Subcutaneous adipose tissue (tissue), 4 donors: ENCODE measurements around the gene GNB1L. TPM values are rescaled to one million over a fixed set of nuclear protein-coding genes. Genes with fewer than 3 reads are reported as not detected.

Experiments used
- CTCF ChIP-seq: fragments of 450-650 bp; IDR thresholded peaks from one replicate; pipeline ENCODE4 v1.5.1; 2016; ENCODE audit warnings: low read depth, mild to moderate bottlenecking, control low read depth, antibody characterized with exemption, moderate library complexity
- total RNA-seq, 4 donors: library from RNA; depleted of rRNA; stranded (reverse); fragments of >200 nt; gene quantifications; one replicate each; pipeline ENCODE4 v1.1.0, GENCODE V29; 2016

Gene GNB1L
- total RNA-seq, 4 donors from 2014 or later = 1.8 to 4.9 (median 3.9) TPM

- no peak for TF ChIP-seq CTCF
These were observed 56.5 kb downstream of the GNB1L start for GRCh38 chr22:19798003-19798665.

- TF ChIP-seq CTCF = no peak
These were observed 57.3 kb downstream of the GNB1L start for GRCh38 chr22:19797086-19798002.

GRCh38 chr22:19796160-19796559 is 58.5 kb downstream of the GNB1L start:
- no peak for TF ChIP-seq CTCF

- no peak for TF ChIP-seq CTCF
These were observed 59.1 kb downstream of the GNB1L start for GRCh38 chr22:19795617-19796008.

GRCh38 chr22:19793661-19794310 is 60.9 kb downstream of the GNB1L start:
- TF ChIP-seq CTCF = no peak

- TF ChIP-seq CTCF = no peak
These were observed 61.5 kb downstream of the GNB1L start for GRCh38 chr22:19793161-19793560.

GRCh38 chr22:19791894-19792293 is 62.8 kb downstream of the GNB1L start:
- TF ChIP-seq CTCF = no peak
